Right renal pelvis (tissue), 4 donors: Measurements from ENCODE around the gene NABP1. TPM values are rescaled to one million over a fixed set of nuclear protein-coding genes. Genes with fewer than 3 reads are reported as not detected.
"Not testable (repeated sequence)": the region's sequence is repeated elsewhere in the genome, so short reads cannot be mapped to it uniquely, and the experiment has no call there.

ENCODE experiments used
- DNase-seq, 4 donors: peaks; one replicate each; pipeline ENCODE4 v3.0.0-alpha.2; 2013; ENCODE audit warnings: low read depth in 4 of 4, low spot score in 3 of 4, missing footprints in 1 of 4
- polyA plus RNA-seq, 4 donors: library from polyadenylated mRNA; unstranded; fragments of 120-200 nt; gene quantifications; one replicate each; pipeline ENCODE4 v1.2.1, GENCODE V29; 2013; ENCODE audit not compliant: insufficient read length in 4 of 4

NABP1 gene
- 10 to 100 TPM; 28.9 to 41.0 (median 34.8) TPM for polyA plus RNA-seq

GRCh38 chr2:191677646-191678436 is at the start of gene NABP1:
Gene NABP1 (plus strand): TSS chr2:191678136. CDS start chr2:191678615, 479 bp downstream.
- DNase-seq, result peak; percentile 92 to 94 (median 94)

- no peak for DNase-seq
Measured at GRCh38 chr2:191629001-191629453, 48.9 kb upstream of the NABP1 start.

GRCh38 chr2:191629976-191630712 is 47.8 kb upstream of the NABP1 start:
- no peak for DNase-seq

- no peak for DNase-seq
Measured at GRCh38 chr2:191631754-191632153, 46.2 kb upstream of the NABP1 start.

GRCh38 chr2:191632426-191632825 is 45.5 kb upstream of the NABP1 start:
- no peak for DNase-seq

GRCh38 chr2:191634791-191635190 is 43.1 kb upstream of the NABP1 start:
- DNase-seq, result no peak

- DNase-seq, result no peak
Measured at GRCh38 chr2:191635333-191636234, 42.4 kb upstream of the NABP1 start.

- no peak for DNase-seq
Measured at GRCh38 chr2:191636235-191636543, 41.7 kb upstream of the NABP1 start.

GRCh38 chr2:191636586-191636985 is 41.4 kb upstream of the NABP1 start:
- no peak for DNase-seq

- DNase-seq, result no peak
Measured at GRCh38 chr2:191637182-191638078, 40.5 kb upstream of the NABP1 start.

- DNase-seq, result no peak
Measured at GRCh38 chr2:191638079-191638801, 39.7 kb upstream of the NABP1 start.

- no peak for DNase-seq
Measured at GRCh38 chr2:191638802-191639172, 39.1 kb upstream of the NABP1 start.

- no peak for DNase-seq
Measured at GRCh38 chr2:191641609-191642008, 36.3 kb upstream of the NABP1 start.

- no peak for DNase-seq
Measured at GRCh38 chr2:191642541-191642940, 35.4 kb upstream of the NABP1 start.

- DNase-seq, result no peak
Measured at GRCh38 chr2:191643429-191643828, 34.5 kb upstream of the NABP1 start.

GRCh38 chr2:191644613-191645012 is 33.3 kb upstream of the NABP1 start:
- DNase-seq, result not testable (repeated sequence)

GRCh38 chr2:191645032-191645431 is 32.9 kb upstream of the NABP1 start:
- no peak for DNase-seq

- DNase-seq, result no peak
Measured at GRCh38 chr2:191645434-191646162, 32.3 kb upstream of the NABP1 start.
